DOHH2 (cell line): Measurements from ENCODE around the gene CIB4.

Experiments used
- H3F3A ChIP-seq: fragments of 200-600 bp; sonication (generic), shearing (Covaris generic); 2 replicates; pipeline ENCODE4 v1.6.0; 2016; ENCODE audit warnings: antibody characterized with exemption, mild to moderate bottlenecking; ENCODE audit not compliant: control insufficient read depth, insufficient read depth
- H3K27ac ChIP-seq: fragments of 200-600 bp; sonication (generic); 2 replicates; pipeline ENCODE4 v1.5.1; 2014; ENCODE audit warnings: low read depth, mild to moderate bottlenecking, low read length, moderate library complexity
- H3K27me3 ChIP-seq: fragments of 200-600 bp; sonication (generic); 2 replicates; pipeline ENCODE4 v1.6.1; 2014; ENCODE audit warnings: mild to moderate bottlenecking, low read length, mixed read lengths; ENCODE audit not compliant: control insufficient read depth
- H3K36me3 ChIP-seq: fragments of 200-600 bp; sonication (generic); 2 replicates; pipeline ENCODE4 v1.6.1; 2014; ENCODE audit warnings: mild to moderate bottlenecking, low read length, moderate library complexity, mixed read lengths; ENCODE audit not compliant: control insufficient read depth
- H3K4me1 ChIP-seq: fragments of 200-600 bp; sonication (generic); 2 replicates; pipeline ENCODE4 v1.6.1; 2014; ENCODE audit warnings: mild to moderate bottlenecking, low read length, mixed read lengths; ENCODE audit not compliant: control insufficient read depth
- H3K4me2 ChIP-seq: fragments of 200-600 bp; sonication (generic); 2 replicates; pipeline ENCODE4 v1.6.0; 2014; ENCODE audit warnings: mild to moderate bottlenecking, low read length, moderate library complexity
- H3K4me3 ChIP-seq: fragments of 200-600 bp; sonication (generic); 2 replicates; pipeline ENCODE4 v1.5.1; 2014; ENCODE audit warnings: mild to moderate bottlenecking, low read length, mixed read lengths
- H3K79me2 ChIP-seq: fragments of 200-600 bp; sonication (generic); 2 replicates; pipeline ENCODE4 v1.6.1; 2014; ENCODE audit warnings: mild to moderate bottlenecking, low read length, mixed read lengths; ENCODE audit not compliant: control insufficient read depth
- H3K9me2 ChIP-seq: fragments of 200-600 bp; sonication (generic); replicated peaks from 2 replicates; pipeline ENCODE4 v1.6.1; 2014; ENCODE audit warnings: mild to moderate bottlenecking, low read length, mixed read lengths; ENCODE audit not compliant: control insufficient read depth
- H3K9me3 ChIP-seq: fragments of 200-600 bp; sonication (generic); 2 replicates; pipeline ENCODE4 v1.6.1; 2014; ENCODE audit warnings: antibody characterized with exemption, low read length, mixed read lengths; ENCODE audit not compliant: control insufficient read depth, insufficient read depth
- H4K20me1 ChIP-seq: fragments of 200-600 bp; sonication (generic); 2 replicates; pipeline ENCODE4 v1.6.0; 2014; ENCODE audit warnings: low read depth, mild to moderate bottlenecking, antibody characterized with exemption, low read length, moderate library complexity; ENCODE audit not compliant: control insufficient read depth, insufficient read depth
- EZH2phosphoT487 ChIP-seq: fragments of 200-600 bp; sonication (generic); IDR thresholded peaks from 2 replicates; pipeline ENCODE4 v1.6.1; 2017; ENCODE audit warnings: borderline replicate concordance, mild to moderate bottlenecking, antibody characterized with exemption, low read length, moderate library complexity, mixed read lengths
- TF ChIP-seq, protein P1 (sequence below): fragments of 200-600 bp; sonication (generic); IDR thresholded peaks from one replicate; pipeline ENCODE4 v1.5.1; 2014; ENCODE audit warnings: antibody characterized with exemption, mild to moderate bottlenecking, low read depth, low read length; ENCODE audit not compliant: poor library complexity, severe bottlenecking

Gene CIB4

DNA sequence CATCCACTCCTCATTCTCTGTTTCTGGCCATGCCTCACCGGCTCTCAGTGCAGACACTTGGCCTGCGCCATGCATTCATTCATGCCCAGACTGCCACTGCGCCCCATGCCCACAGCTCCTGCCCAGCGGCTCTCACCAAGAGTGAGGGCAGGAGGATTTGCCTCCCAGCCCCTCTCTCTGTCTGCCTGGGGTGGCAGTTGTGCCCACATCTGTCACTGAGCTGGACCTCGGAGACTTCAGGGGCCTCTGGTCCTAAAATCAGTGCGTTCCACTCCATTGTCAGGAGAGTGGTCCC lies 75.1 kb downstream of the CIB4 start:
- H3K4me3 ChIP-seq = no peak overlapping the region
- H3K9me2 ChIP-seq = no peaks in the 10 kb centered on the region
- no peaks in the 10 kb centered on the region for H3K9me3 ChIP-seq
- H3K79me2 ChIP-seq = no peaks in the 10 kb centered on the region
- no peak overlapping the region for H3K4me2 ChIP-seq
- TF ChIP-seq EZH2phosphoT487 = no peak
- TF ChIP-seq, protein P1, sequence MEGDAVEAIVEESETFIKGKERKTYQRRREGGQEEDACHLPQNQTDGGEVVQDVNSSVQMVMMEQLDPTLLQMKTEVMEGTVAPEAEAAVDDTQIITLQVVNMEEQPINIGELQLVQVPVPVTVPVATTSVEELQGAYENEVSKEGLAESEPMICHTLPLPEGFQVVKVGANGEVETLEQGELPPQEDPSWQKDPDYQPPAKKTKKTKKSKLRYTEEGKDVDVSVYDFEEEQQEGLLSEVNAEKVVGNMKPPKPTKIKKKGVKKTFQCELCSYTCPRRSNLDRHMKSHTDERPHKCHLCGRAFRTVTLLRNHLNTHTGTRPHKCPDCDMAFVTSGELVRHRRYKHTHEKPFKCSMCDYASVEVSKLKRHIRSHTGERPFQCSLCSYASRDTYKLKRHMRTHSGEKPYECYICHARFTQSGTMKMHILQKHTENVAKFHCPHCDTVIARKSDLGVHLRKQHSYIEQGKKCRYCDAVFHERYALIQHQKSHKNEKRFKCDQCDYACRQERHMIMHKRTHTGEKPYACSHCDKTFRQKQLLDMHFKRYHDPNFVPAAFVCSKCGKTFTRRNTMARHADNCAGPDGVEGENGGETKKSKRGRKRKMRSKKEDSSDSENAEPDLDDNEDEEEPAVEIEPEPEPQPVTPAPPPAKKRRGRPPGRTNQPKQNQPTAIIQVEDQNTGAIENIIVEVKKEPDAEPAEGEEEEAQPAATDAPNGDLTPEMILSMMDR = no peak
- H4K20me1 ChIP-seq = no peaks in the 10 kb centered on the region
- no peaks in the 10 kb centered on the region for H3K4me1 ChIP-seq
- no peak overlapping the region for H3K27ac ChIP-seq
- no peaks in the 10 kb centered on the region for H3K36me3 ChIP-seq
- no peaks in the 10 kb centered on the region for H3F3A ChIP-seq
- H3K27me3 ChIP-seq = peaks cover 35% of the 10 kb centered on the region

DNA sequence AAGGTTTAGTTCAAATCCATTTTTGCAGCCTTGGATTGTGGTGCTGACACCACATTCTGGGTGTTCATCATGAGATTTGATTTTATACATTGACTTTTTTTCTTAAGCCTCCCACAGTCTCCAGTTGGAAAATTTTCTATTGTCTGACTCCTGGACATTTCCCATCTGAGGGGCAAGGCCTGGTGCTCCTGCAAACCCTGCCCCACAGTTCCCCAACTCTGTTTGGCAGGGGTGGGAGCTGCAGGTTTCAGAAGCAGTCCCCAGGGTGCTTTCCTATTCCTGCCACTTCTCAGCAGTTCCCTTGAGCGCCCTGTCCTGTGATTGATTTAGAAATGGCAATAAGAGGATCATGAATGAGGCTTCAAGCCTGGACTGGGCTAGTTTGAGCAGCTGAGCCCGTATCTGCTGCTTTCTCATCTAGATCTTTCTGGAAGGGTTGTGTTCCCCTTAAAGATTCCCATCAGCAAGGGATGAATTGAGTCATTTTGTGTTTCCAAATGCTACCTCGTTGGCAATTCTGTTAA lies 77.0 kb downstream of the CIB4 start:
- H3K4me2 ChIP-seq = no peak overlapping the region
- H3F3A ChIP-seq = no peaks in the 10 kb centered on the region
- H3K79me2 ChIP-seq = no peaks in the 10 kb centered on the region
- no peaks in the 10 kb centered on the region for H4K20me1 ChIP-seq
- H3K27ac ChIP-seq = no peak overlapping the region
- peaks cover 31% of the 10 kb centered on the region for H3K27me3 ChIP-seq
- no peaks in the 10 kb centered on the region for H3K36me3 ChIP-seq
- no peaks in the 10 kb centered on the region for H3K4me1 ChIP-seq
- no peaks in the 10 kb centered on the region for H3K9me3 ChIP-seq
- no peak overlapping the region for H3K4me3 ChIP-seq
- H3K9me2 ChIP-seq = no peaks in the 10 kb centered on the region
- TF ChIP-seq EZH2phosphoT487 = no peak
- TF ChIP-seq, protein P1 = no peak

DNA sequence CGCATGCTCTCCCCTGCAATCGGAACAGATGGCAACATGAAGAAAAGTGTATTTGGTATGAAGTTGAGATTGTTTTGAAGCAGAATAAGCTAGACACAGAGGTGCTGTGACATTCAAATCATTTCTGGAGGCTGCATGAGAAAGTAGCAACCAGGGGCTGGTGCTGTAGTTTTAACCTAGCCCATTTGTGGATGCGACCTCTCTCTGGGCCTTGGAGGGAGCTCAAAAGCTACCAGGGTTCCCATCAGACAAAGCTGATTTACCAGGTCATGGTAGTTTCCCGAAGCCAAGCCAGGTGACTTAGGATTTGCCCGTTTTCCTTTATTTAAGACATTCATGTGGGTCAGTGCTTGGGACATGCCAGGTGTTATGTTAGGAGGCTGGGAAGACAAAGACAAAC lies 77.5 kb downstream of the CIB4 start:
- H3K9me3 ChIP-seq = no peaks in the 10 kb centered on the region
- H3K9me2 ChIP-seq = no peaks in the 10 kb centered on the region
- no peaks in the 10 kb centered on the region for H3K4me1 ChIP-seq
- H3K27me3 ChIP-seq = peaks cover 33% of the 10 kb centered on the region
- H3K79me2 ChIP-seq = no peaks in the 10 kb centered on the region
- no peak overlapping the region for H3K4me2 ChIP-seq
- no peaks in the 10 kb centered on the region for H4K20me1 ChIP-seq
- H3K4me3 ChIP-seq = no peak overlapping the region
- TF ChIP-seq EZH2phosphoT487 = no peak
- TF ChIP-seq, protein P1 = no peak
- no peaks in the 10 kb centered on the region for H3F3A ChIP-seq
- H3K27ac ChIP-seq = no peak overlapping the region
- no peaks in the 10 kb centered on the region for H3K36me3 ChIP-seq
